Stimulated activated CD8-positive, alpha-beta memory T cell treated with anti-CD3 and anti-CD28 coated beads, Interleukin-4, amount 100 ng/mL, for 24 hours (primary cell): ENCODE data around the gene FKBP2.
"Not testable (repeated sequence)": the region's sequence is repeated elsewhere in the genome, so short reads cannot be mapped to it uniquely, and the experiment has no call there.

Experiments
- DNase-seq: peaks from one replicate; pipeline ENCODE4 v3.0.0-alpha.2; 2020; ENCODE audit warnings: low read depth

Gene FKBP2

DNA sequence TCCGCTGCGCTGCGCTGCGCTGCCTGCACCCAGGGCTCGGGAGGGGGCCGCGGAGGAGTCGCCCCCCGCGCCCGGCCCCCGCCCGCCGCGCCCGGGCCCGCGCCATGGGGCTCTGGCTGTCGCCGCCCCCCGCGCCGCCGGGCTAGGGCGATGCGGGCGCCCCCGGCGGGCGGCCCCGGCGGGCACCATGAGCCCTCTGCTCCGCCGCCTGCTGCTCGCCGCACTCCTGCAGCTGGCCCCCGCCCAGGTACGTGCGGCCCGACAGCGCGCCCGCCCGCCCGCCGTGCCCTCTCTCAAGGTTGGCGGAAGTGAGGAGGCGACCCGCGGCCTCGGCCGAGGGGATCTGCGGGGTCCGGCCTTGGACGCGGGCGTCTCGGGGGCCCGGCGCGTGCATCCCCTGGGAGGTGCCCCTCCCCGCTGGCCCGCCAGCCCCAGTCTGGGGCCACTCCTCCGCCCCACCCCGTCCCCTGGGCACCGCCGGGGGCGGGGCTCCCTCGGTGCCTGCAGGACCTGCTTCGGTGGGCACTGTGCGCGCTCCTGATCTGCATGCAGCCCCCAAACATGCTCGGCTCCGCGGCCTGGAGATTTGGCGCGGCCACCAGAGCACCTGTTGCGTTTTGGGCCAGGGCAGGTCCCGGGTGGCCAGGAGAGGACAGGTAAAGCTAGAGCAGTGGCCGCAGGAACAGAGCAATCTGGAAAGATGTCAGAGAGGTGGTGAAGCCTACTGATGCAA is 6.1 kb upstream of the FKBP2 start:
- peak; percentile 35 for DNase-seq

GRCh38 chr11:64235437-64236161 is 5.3 kb upstream of the FKBP2 start:
- no peak for DNase-seq

DNA sequence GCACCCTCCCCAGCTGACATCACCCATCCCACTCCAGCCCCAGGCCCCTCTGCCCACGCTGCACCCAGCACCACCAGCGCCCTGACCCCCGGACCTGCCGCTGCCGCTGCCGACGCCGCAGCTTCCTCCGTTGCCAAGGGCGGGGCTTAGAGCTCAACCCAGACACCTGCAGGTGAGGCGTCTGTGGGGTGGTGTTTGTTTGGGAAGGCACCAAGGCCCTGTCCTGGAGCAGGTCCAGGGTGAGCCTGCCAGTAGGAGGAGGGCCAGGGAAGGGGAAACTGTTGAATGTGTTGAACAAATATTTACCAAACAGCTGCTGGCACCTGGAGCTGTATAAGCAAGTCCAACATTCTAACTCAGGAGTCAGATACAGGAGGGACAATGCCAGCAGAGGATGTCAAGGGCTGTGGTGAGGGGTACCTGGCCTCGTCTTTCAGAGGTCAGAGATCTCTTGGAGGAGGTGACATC is 3.4 kb upstream of the FKBP2 start:
- no peak for DNase-seq

DNA sequence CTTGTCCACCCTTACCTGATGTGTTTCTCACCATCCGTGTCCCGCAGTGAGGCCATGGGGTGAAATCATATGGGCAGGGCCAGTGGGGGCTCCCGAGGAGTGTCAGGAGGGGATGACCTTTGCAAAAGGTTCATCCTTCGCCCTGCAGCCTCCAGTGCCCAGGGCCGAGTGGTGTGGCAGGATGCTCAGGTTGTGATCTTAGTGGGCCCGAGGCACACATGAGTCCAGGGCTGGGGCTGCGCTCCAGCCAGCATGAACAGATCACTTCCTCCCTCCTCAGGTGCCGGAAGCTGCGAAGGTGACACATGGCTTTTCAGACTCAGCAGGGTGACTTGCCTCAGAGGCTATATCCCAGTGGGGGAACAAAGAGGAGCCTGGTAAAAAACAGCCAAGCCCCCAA is 2.8 kb upstream of the FKBP2 start:
- no peak for DNase-seq

DNA sequence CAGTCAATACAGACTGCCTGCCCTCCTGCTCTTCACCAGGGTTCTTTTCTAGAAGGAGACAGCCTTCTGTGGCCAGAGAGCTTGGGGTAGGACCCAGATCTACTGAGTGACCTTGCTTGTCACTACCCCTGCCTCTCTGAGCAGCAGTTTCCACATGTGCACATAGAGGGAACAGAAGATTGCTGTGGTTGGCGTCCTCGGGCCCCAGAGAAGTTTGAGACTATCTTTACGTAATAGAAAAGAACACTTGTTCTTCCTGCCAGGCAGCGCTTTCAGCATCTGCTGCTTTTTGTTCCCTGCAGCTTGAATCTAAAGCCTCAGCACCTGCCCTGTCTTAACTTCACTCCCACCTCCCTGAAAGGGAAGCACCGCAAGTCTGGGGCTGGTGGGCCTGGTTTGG is 1.9 kb upstream of the FKBP2 start:
- DNase-seq: no peak

- DNase-seq: no peak
Measured at GRCh38 chr11:64239662-64240434, 1.0 kb upstream of the FKBP2 start.

DNA sequence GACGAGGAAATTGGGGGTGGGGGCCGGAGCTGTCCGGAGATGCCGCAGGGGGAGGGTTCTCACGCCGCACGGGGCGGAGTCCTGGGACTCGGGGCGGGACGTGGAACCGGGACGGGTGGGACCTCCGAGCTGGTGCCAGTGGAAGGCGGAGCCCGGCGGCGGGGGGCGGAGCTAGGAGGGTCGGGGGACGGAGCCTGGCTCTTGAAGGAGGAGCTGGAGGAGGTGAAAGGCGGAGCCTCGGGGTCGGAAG is 271 bp downstream of the FKBP2 start:
- peak; percentile 99 for DNase-seq

GRCh38 chr11:64241491-64242374 is 838 bp downstream of the FKBP2 start:
- DNase-seq: peak; percentile 15

DNA sequence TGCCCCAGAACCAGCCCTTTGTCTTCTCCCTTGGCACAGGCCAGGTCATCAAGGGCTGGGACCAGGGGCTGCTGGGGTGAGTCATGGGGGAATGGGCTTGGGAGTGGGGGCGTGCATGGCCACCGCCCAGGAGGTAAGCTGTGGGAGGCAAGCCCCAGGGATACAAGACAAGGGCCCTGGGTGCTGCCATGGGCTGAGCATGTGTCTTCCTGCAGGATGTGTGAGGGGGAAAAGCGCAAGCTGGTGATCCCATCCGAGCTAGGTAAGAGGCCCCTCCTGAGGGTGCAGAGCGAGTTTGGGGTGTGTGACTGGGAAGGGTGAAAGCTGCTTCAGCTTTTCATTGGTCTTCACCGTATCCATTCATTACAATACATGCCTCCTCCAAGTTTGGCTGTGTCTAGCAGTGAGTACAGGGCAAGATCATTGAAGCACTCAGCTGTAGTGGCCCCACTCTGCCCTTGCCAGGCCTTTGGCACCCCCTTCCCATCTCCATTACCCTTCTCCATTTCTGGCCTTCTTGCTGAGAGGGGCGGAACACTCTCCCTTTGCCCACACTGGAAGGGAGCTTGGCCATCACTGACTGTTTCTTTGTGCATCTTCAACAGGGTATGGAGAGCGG is 2.5 kb downstream of the FKBP2 start:
- no peak for DNase-seq

GRCh38 chr11:64244107-64244506 is 3.2 kb downstream of the FKBP2 start:
- DNase-seq: no peak

GRCh38 chr11:64244966-64245365 is 4.1 kb downstream of the FKBP2 start:
- no peak for DNase-seq

DNA sequence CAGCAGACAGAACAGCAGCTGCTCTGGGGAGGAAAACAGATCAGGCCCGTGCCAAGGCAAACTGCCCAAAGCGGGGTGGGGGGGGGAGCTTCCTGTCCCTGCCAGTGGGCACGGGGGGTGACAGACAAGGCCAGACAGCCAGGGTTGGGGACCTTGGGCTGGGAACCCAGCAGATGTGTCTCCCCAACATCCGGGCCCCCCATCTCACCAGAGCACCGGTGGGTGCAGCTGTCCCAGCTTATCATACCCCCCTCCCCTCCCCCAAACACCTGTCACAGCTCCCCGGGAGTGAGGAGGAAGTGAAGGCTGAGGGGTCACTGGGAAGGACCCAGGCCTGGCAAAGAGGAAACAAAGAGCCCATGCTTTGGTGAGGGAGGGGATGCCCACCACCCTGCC is 4.5 kb downstream of the FKBP2 start:
- DNase-seq: peak; percentile 22

- peak; percentile 74 for DNase-seq
Measured at GRCh38 chr11:64245797-64246620, 5.1 kb downstream of the FKBP2 start.

- DNase-seq: not testable (repeated sequence)
Measured at GRCh38 chr11:64246621-64246870, 5.7 kb downstream of the FKBP2 start.

- DNase-seq: peak; percentile 78
Measured at GRCh38 chr11:64246871-64247728, 6.2 kb downstream of the FKBP2 start, which contains the start of gene PPP1R14B. TSS of gene PPP1R14B (minus strand) at chr11:64246943. CDS start at chr11:64246673, 270 bp downstream.

DNA sequence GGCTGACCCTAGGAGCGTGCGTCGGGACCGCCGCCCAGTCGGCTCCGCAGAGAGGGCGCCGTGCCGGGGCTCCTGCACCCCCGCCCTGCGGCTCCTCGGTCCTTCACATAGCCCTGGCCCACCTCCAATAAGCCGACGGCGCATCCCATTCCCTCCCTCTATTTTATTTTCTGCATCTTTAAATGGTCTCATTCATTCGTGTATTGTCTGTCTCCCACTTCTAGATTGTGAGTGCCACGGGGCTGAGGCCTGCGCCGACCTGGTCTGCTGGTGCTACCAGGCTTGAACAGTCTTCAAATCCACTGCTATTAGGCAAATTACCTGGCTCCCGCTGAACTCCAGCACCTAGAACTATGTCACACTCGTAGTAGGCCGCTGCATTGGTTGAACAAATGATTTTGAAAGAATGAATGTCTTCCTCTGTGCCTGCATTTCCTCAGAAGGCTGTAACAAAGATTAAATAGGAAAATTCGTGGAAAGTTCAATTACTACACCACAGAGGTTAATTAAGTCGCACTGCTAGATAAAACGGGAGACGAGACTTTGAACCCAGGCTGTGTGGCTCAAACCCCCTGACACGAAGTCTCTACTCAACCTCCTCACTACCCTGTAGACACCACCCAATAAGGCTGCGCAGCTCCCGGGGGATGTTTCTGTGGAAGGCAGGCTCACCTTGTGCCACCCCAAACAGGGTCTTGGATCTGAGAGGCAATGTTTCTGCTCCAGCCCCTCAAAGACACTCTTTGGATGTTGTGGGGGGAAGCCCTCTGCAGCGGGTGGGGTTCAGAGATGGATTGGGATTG is 7.0 kb downstream of the FKBP2 start:
- no peak for DNase-seq

DNA sequence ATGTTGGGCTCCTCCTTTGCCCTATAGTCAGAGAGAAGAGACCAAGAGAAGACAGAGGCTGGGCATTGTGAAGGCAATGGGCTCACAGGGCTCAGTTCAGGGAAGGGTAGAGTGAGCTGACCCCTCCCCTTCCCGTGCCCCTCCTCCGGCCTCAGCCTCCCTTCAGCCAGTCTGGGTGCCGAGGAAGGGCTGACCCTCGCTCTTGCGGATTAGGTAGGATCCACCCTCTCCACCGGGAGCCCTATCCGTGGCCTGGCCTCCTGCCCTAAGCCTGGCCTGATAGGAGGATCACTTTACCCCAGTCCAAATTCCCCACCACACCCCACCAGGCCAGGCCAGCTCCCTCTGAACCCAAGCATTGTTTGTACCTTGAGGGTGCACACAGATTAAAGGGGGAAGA is 7.7 kb downstream of the FKBP2 start:
- DNase-seq: no peak

DNA sequence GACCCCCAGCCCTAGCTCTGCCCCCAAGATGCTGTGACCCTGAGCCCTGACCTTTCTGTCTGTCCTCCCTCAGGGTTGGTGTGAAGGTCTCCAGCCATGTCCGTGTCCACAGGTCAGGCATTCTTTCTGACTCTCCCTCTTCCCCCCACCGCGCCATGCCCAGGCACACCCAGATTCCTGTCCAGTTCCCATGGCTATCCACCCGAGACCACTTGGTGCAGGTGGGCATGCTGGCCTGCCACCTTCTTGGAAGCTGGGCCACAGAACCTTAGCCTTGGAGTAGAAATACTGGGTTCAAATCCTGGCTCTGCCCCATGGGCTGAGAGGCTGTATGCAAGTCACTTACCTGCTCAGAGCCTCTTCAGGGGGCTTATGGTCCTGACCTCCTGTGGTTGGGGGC is 8.1 kb downstream of the FKBP2 start:
- DNase-seq: no peak
